Peyer's patch (tissue), 4 donors: ENCODE data around the gene PIP5K1B. TPM values are rescaled to one million over a fixed set of nuclear protein-coding genes. Genes with fewer than 3 reads are reported as not detected.

ENCODE experiments used
- DNase-seq, 3 donors: peaks; one replicate each; pipeline ENCODE4 v3.0.0-alpha.2; 2017 to 2019
- H3K27ac ChIP-seq, 4 donors: fragments of 200-600 bp; sonication (generic); one replicate each; pipeline ENCODE4 v1.5.1; 2016 to 2019
- H3K27me3 ChIP-seq, 2 donors: fragments of 200-600 bp; sonication (generic); one replicate each; pipeline ENCODE4 v1.5.1; 2019
- H3K36me3 ChIP-seq, 3 donors: fragments of 200-600 bp; sonication (generic); one replicate each; pipeline ENCODE4 v1.5.1; 2016 to 2019
- H3K4me1 ChIP-seq, 4 donors: fragments of 200-600 bp; sonication (generic); one replicate each; pipeline ENCODE4 v1.5.1; 2016 to 2019
- H3K4me3 ChIP-seq, 4 donors: fragments of 200-600 bp; sonication (generic); 1 replicate in 3 of 4; 2 replicates in 1 of 4; pipeline ENCODE4 v1.5.1; 2016 to 2019; ENCODE audit warnings: mild to moderate bottlenecking in 1 of 4
- H3K9me3 ChIP-seq, 4 donors: fragments of 200-600 bp; sonication (generic); one replicate each; pipeline ENCODE4 v1.5.1; 2016 to 2019; ENCODE audit warnings: mild to moderate bottlenecking in 1 of 4
- POLR2A ChIP-seq, 2 donors: fragments of 450-650 bp; IDR thresholded peaks; one replicate each; pipeline ENCODE4 v1.5.1; 2017; ENCODE audit warnings: antibody characterized with exemption in 2 of 2, mild to moderate bottlenecking in 2 of 2, moderate library complexity in 2 of 2
- total RNA-seq, 4 donors: library from RNA; depleted of rRNA; stranded (reverse); fragments of >200 nt; gene quantifications; one replicate each; pipeline ENCODE4 v1.1.0, GENCODE V29; 2016
- TF ChIP-seq, protein P1 (sequence below), 6 experiments: fragments of 450-650 bp in 4 of 6; fragments of 200-600 bp in 2 of 6; sonication (generic) in 1 of 6; IDR thresholded peaks; one replicate each; pipeline ENCODE4 v1.5.1; 2017 to 2019; ENCODE audit warnings: antibody characterized with exemption in 6 of 6, mild to moderate bottlenecking in 3 of 6, moderate library complexity in 1 of 6

The PIP5K1B gene
- total RNA-seq, 4 donors from 2014 or later = 15.7 to 60.1 (median 54.4) TPM

DNA sequence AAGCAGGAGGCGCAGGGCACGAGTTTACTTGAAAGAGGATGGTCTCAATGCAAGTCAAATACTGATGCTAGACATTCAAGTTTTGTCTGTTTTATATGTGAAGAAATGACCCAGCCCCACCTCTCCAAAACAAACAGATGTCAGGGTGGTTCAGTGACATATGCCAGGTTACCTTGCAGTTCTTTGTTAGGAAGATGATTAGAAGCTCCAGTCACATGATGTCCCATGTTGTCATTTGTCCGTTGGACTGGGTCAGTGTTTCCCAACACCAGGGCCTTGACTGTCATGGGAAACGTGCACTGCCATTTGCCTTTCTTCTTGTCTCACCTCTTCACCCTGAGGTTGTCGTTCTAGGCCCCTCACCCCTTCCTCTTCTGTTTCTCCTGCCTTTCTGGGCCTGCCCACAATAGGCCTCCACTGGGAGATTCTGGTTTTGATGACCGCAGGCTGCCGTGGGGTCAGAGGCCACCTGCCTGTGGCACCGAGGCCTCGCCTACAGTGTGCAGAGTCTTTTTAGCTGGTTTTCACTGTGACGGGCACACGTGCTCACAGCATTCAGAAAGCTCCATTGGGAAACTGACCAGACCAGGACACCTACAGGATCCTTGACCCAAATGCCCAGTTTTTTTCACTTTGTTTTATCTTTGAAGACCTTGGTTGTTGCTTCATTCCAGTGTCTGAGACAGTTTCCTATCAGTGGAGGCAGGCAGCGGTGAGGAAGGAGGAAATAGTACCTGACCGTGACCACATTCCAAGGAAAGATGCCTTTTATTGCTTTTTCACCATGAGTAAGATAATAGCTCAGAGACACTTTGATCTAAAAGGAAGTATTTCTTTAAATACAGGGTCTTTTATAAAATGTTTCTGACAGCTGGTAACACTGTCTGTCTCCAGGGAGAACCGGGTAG, 123.1 kb downstream of the PIP5K1B start:
- H3K27me3 ChIP-seq = no peaks in the 10 kb centered on the region
- H3K4me3 ChIP-seq = no peak overlapping the region
- no peak for TF ChIP-seq POLR2A (IDR thresholded peaks at IDR 0.05)
- TF ChIP-seq, protein P1, sequence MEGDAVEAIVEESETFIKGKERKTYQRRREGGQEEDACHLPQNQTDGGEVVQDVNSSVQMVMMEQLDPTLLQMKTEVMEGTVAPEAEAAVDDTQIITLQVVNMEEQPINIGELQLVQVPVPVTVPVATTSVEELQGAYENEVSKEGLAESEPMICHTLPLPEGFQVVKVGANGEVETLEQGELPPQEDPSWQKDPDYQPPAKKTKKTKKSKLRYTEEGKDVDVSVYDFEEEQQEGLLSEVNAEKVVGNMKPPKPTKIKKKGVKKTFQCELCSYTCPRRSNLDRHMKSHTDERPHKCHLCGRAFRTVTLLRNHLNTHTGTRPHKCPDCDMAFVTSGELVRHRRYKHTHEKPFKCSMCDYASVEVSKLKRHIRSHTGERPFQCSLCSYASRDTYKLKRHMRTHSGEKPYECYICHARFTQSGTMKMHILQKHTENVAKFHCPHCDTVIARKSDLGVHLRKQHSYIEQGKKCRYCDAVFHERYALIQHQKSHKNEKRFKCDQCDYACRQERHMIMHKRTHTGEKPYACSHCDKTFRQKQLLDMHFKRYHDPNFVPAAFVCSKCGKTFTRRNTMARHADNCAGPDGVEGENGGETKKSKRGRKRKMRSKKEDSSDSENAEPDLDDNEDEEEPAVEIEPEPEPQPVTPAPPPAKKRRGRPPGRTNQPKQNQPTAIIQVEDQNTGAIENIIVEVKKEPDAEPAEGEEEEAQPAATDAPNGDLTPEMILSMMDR (IDR thresholded peaks at IDR 0.05) = no peak
- H3K36me3 ChIP-seq = no peaks in the 10 kb centered on the region
- H3K4me1 ChIP-seq = no peaks in the 10 kb centered on the region
- H3K9me3 ChIP-seq = no peaks in the 10 kb centered on the region
- no peak for DNase-seq
- H3K27ac ChIP-seq = no peak overlapping the region

GRCh38 chr9:68832101-68832500, 127.1 kb downstream of the PIP5K1B start:
- no peaks in the 10 kb centered on the region for H3K4me1 ChIP-seq
- no peak overlapping the region for H3K4me3 ChIP-seq
- no peak overlapping the region for H3K27ac ChIP-seq
- H3K36me3 ChIP-seq = no peaks in the 10 kb centered on the region
- H3K9me3 ChIP-seq = no peaks in the 10 kb centered on the region
- no peaks in the 10 kb centered on the region for H3K27me3 ChIP-seq
- no peak for DNase-seq
- TF ChIP-seq, protein P1 (IDR thresholded peaks at IDR 0.05) = no peak
- no peak for TF ChIP-seq POLR2A (IDR thresholded peaks at IDR 0.05)

DNA sequence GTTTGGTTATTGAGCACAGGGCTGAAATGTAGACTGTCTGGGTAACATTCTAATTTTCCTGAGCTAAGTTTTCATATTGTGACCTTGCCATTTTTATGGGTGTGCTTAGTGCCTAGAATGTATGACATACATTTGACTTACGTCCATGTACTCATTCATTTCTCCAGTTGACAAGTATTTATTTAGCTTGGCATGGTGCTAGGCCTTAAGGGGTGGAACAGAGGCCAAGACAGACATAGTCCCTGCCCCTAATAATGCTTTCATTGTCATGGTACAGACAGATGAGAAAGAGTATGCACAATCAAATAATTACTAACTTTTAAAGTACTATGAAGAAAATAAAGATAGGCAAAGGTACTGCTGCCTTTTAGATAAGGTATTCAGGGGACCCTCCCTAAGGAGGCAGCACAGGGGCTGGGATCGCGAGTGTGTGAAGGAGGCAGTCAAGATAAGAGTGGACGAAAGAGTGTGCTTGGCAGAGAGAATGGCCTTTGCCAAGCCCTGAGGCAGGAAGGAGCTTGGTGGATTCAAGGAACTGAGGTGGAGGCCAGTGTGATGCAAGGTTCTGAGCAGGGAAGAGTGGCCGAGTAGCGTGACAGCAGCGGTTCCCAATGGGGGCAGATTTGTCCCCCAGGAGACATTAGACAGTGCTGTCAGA, 128.0 kb downstream of the PIP5K1B start:
- H3K4me1 ChIP-seq = no peaks in the 10 kb centered on the region
- no peaks in the 10 kb centered on the region for H3K27me3 ChIP-seq
- no peak overlapping the region for H3K4me3 ChIP-seq
- no peaks in the 10 kb centered on the region for H3K36me3 ChIP-seq
- no peak for DNase-seq
- TF ChIP-seq, protein P1 (IDR thresholded peaks at IDR 0.05) = no peak
- no peak for TF ChIP-seq POLR2A (IDR thresholded peaks at IDR 0.05)
- H3K9me3 ChIP-seq = no peaks in the 10 kb centered on the region
- H3K27ac ChIP-seq = no peak overlapping the region

- H3K4me1 ChIP-seq = no peaks in the 10 kb centered on the region
- no peaks in the 10 kb centered on the region for H3K36me3 ChIP-seq
- no peaks in the 10 kb centered on the region for H3K27me3 ChIP-seq
- H3K4me3 ChIP-seq = no peak overlapping the region
- TF ChIP-seq, protein P1 (IDR thresholded peaks at IDR 0.05) = no peak
- no peak for TF ChIP-seq POLR2A (IDR thresholded peaks at IDR 0.05)
- no peak for DNase-seq
- no peaks in the 10 kb centered on the region for H3K9me3 ChIP-seq
- H3K27ac ChIP-seq = no peak overlapping the region
These were observed 130.0 kb downstream of the PIP5K1B start for GRCh38 chr9:68834931-68835520.

- Histone ChIP-seq H3K27me3 (no peaks in the 10 kb centered on the region), H3K4me3 (no peak overlapping the region), H3K36me3 (no peaks in the 10 kb centered on the region), H3K27ac (no peak overlapping the region), H3K4me1 (no peaks in the 10 kb centered on the region), H3K9me3 (no peaks in the 10 kb centered on the region)
- TF ChIP-seq POLR2A (IDR thresholded peaks at IDR 0.05) = no peak
- TF ChIP-seq, protein P1 (IDR thresholded peaks at IDR 0.05) = no peak
- no peak for DNase-seq
These were observed 131.7 kb downstream of the PIP5K1B start for GRCh38 chr9:68836788-68837187.
